NCI-H460 (cell line): ENCODE results near the gene IRAK1. TPM values are rescaled to one million over a fixed set of nuclear protein-coding genes. Genes with fewer than 3 reads are reported as not detected.

Source experiments
- DNase-seq: peaks from one replicate; pipeline ENCODE4 v3.0.0-alpha.2; 2016; ENCODE audit warnings: low read depth; ENCODE audit errors: extremely low read depth
- polyA plus RNA-seq: library from polyadenylated mRNA; depleted of rRNA; stranded (reverse); fragments of >200 nt; gene quantifications from 2 replicates; pipeline ENCODE4 v1.2.3, GENCODE V29; 2014; cell fraction: nucleus; rRNA removed
- total RNA-seq: library from RNA; depleted of rRNA; stranded (reverse); fragments of >200 nt; shearing (Covaris generic); gene quantifications from 2 replicates; pipeline ENCODE4 v1.2.3, GENCODE V29; 2014; rRNA removed

The IRAK1 gene
- 219 and 237 TPM in 2 replicates for total RNA-seq
- polyA plus RNA-seq: 384 and 402 TPM in 2 replicates

- DNase-seq: peak; percentile 71
These were observed at the start of gene IRAK1 for GRCh38 chrX:154019633-154020528. IRAK1 (minus strand) TSS chrX:154019902; CDS start chrX:154019812, 90 bp downstream.

GRCh38 chrX:154068560-154068959, 48.9 kb upstream of the IRAK1 start:
- no peak for DNase-seq

- DNase-seq: no peak
These were observed 45.1 kb upstream of the IRAK1 start for GRCh38 chrX:154064637-154065435.

- DNase-seq: no peak
These were observed 43.5 kb upstream of the IRAK1 start for GRCh38 chrX:154063234-154063633.

GRCh38 chrX:154061801-154062200, 42.1 kb upstream of the IRAK1 start:
- DNase-seq: no peak

GRCh38 chrX:154059729-154060245, 40.1 kb upstream of the IRAK1 start:
- DNase-seq: no peak

GRCh38 chrX:154059231-154059630, 39.5 kb upstream of the IRAK1 start:
- DNase-seq: no peak

GRCh38 chrX:154058214-154058997, 38.7 kb upstream of the IRAK1 start:
- no peak for DNase-seq

- no peak for DNase-seq
These were observed 38.1 kb upstream of the IRAK1 start for GRCh38 chrX:154057791-154058190.

GRCh38 chrX:154056770-154057241, 37.1 kb upstream of the IRAK1 start:
- no peak for DNase-seq

- DNase-seq: peak; percentile 42
These were observed 31.6 kb upstream of the IRAK1 start for GRCh38 chrX:154051201-154051810.

- DNase-seq: no peak
These were observed 30.4 kb upstream of the IRAK1 start for GRCh38 chrX:154050113-154050495.

- DNase-seq: no peak
These were observed 29.8 kb upstream of the IRAK1 start for GRCh38 chrX:154049209-154050112.

GRCh38 chrX:154048398-154048797, 28.7 kb upstream of the IRAK1 start:
- no peak for DNase-seq

- DNase-seq: no peak
These were observed 27.4 kb upstream of the IRAK1 start for GRCh38 chrX:154046940-154047610.

- DNase-seq: no peak
These were observed 26.5 kb upstream of the IRAK1 start for GRCh38 chrX:154046031-154046781.

GRCh38 chrX:154044091-154044490, 24.4 kb upstream of the IRAK1 start:
- DNase-seq: no peak
